ENCODE results near the gene ARHGAP33.

The ARHGAP33 gene

GRCh38 chr19:35786299-35787160 is 11.2 kb downstream of the ARHGAP33 start:
- POLR2A ChIA-PET, result no interaction called here
- Histone ChIP-seq H3K36me3 (ENCODE audit: control insufficient read depth in 4 of 4, insufficient read depth in 4 of 4, low read length in 3 of 4) (peaks cover 0 to 44% (median 13%) of the 10 kb centered on the region in 4 experiments), H3K4me3 (ENCODE audit: control insufficient read depth in 1 of 7, extremely low read depth in 1 of 7, insufficient read depth in 4 of 7, low read depth in 2 of 7, low read length in 6 of 7) (no peak overlapping the region), H3K27me3 (replicated peaks in 2 of 5; ENCODE audit: control insufficient read depth in 4 of 5, insufficient read depth in 5 of 5, low read length in 4 of 5) (no peaks in the 10 kb centered on the region), H3K9me3 (ENCODE audit: control extremely low read depth in 1 of 5, control insufficient read depth in 4 of 5, insufficient read depth in 2 of 5, low read depth in 1 of 5, low read length in 4 of 5) (no peaks in the 10 kb centered on the region), H3K27ac (ENCODE audit: insufficient read depth in 1 of 2, low read depth in 1 of 2, low read length in 2 of 2, poor library complexity in 1 of 2, severe bottlenecking in 2 of 2) (no peak overlapping the region), H3K4me1 (ENCODE audit: control extremely low read depth in 1 of 4, control insufficient read depth in 4 of 4, insufficient read depth in 4 of 4, low read length in 3 of 4) (no peaks in the 10 kb centered on the region)
- CTCF ChIA-PET, result no interaction called here
- 96% methylated on average over 27 of the region's 31 CpGs for WGBS (ENCODE audit: insufficient coverage)
- no peak for DNase-seq

GRCh38 chr19:35787227-35787799 is 11.9 kb downstream of the ARHGAP33 start:
- 99% methylated on average over 9 of the region's 15 CpGs for WGBS (ENCODE audit: insufficient coverage)
- POLR2A ChIA-PET, result no interaction called here
- Histone ChIP-seq H3K4me1 (ENCODE audit: control extremely low read depth in 1 of 4, control insufficient read depth in 4 of 4, insufficient read depth in 4 of 4, low read length in 3 of 4) (no peaks in the 10 kb centered on the region), H3K27ac (ENCODE audit: insufficient read depth in 1 of 2, low read depth in 1 of 2, low read length in 2 of 2, poor library complexity in 1 of 2, severe bottlenecking in 2 of 2) (no peak overlapping the region), H3K27me3 (replicated peaks in 2 of 5; ENCODE audit: control insufficient read depth in 4 of 5, insufficient read depth in 5 of 5, low read length in 4 of 5) (no peaks in the 10 kb centered on the region), H3K4me3 (ENCODE audit: control insufficient read depth in 1 of 7, extremely low read depth in 1 of 7, insufficient read depth in 4 of 7, low read depth in 2 of 7, low read length in 6 of 7) (no peak overlapping the region), H3K9me3 (ENCODE audit: control extremely low read depth in 1 of 5, control insufficient read depth in 4 of 5, insufficient read depth in 2 of 5, low read depth in 1 of 5, low read length in 4 of 5) (no peaks in the 10 kb centered on the region), H3K36me3 (ENCODE audit: control insufficient read depth in 4 of 4, insufficient read depth in 4 of 4, low read length in 3 of 4) (peaks cover 0 to 36% (median 9%) of the 10 kb centered on the region in 4 experiments)
- no peak for DNase-seq
- CTCF ChIA-PET, result no interaction called here

GRCh38 chr19:35788205-35788960 is 13.0 kb downstream of the ARHGAP33 start:
- WGBS (ENCODE audit: insufficient coverage), result 87% methylated on average over 5 of the region's 12 CpGs
- H3K27ac ChIP-seq (ENCODE audit: insufficient read depth in 1 of 2, low read depth in 1 of 2, low read length in 2 of 2, poor library complexity in 1 of 2, severe bottlenecking in 2 of 2), result no peak overlapping the region

GRCh38 chr19:35789195-35789977 is 14.0 kb downstream of the ARHGAP33 start:
- DNase-seq, result no peak
- Histone ChIP-seq H3K27me3 (replicated peaks in 2 of 5; ENCODE audit: control insufficient read depth in 4 of 5, insufficient read depth in 5 of 5, low read length in 4 of 5) (no peaks in the 10 kb centered on the region), H3K9me3 (ENCODE audit: control extremely low read depth in 1 of 5, control insufficient read depth in 4 of 5, insufficient read depth in 2 of 5, low read depth in 1 of 5, low read length in 4 of 5) (no peaks in the 10 kb centered on the region), H3K4me1 (ENCODE audit: control extremely low read depth in 1 of 4, control insufficient read depth in 4 of 4, insufficient read depth in 4 of 4, low read length in 3 of 4) (no peaks in the 10 kb centered on the region), H3K27ac (ENCODE audit: insufficient read depth in 1 of 2, low read depth in 1 of 2, low read length in 2 of 2, poor library complexity in 1 of 2, severe bottlenecking in 2 of 2) (no peak overlapping the region), H3K36me3 (ENCODE audit: control insufficient read depth in 4 of 4, insufficient read depth in 4 of 4, low read length in 3 of 4) (peaks cover 0 to 23% (median 5%) of the 10 kb centered on the region in 4 experiments), H3K4me3 (ENCODE audit: control insufficient read depth in 1 of 7, extremely low read depth in 1 of 7, insufficient read depth in 4 of 7, low read depth in 2 of 7, low read length in 6 of 7) (no peak overlapping the region)
- POLR2A ChIA-PET, result no interaction called here
- WGBS (ENCODE audit: insufficient coverage), result 89% methylated on average over 8 of the region's 11 CpGs
- CTCF ChIA-PET, result interaction anchor here (0.6 to 1.3 kb wide), 3 partner anchors 11 to 123 kb away, joined by 3 to 4 read pairs (median 3); no protein-coding TSS in a partner anchor

More at GRCh38 chr19:35788205-35788960, 13.0 kb downstream of the ARHGAP33 start:
- DNase-seq, result no peak
- Histone ChIP-seq H3K27me3 (replicated peaks in 2 of 5; ENCODE audit: control insufficient read depth in 4 of 5, insufficient read depth in 5 of 5, low read length in 4 of 5) (no peaks in the 10 kb centered on the region), H3K36me3 (ENCODE audit: control insufficient read depth in 4 of 4, insufficient read depth in 4 of 4, low read length in 3 of 4) (peaks cover 0 to 26% (median 5%) of the 10 kb centered on the region in 4 experiments), H3K9me3 (ENCODE audit: control extremely low read depth in 1 of 5, control insufficient read depth in 4 of 5, insufficient read depth in 2 of 5, low read depth in 1 of 5, low read length in 4 of 5) (no peaks in the 10 kb centered on the region), H3K4me1 (ENCODE audit: control extremely low read depth in 1 of 4, control insufficient read depth in 4 of 4, insufficient read depth in 4 of 4, low read length in 3 of 4) (no peaks in the 10 kb centered on the region), H3K4me3 (ENCODE audit: control insufficient read depth in 1 of 7, extremely low read depth in 1 of 7, insufficient read depth in 4 of 7, low read depth in 2 of 7, low read length in 6 of 7) (no peak overlapping the region)
- POLR2A ChIA-PET, result no interaction called here
- CTCF ChIA-PET, result interaction anchor here (1.3 kb wide), 1 partner anchor 10 kb away, joined by 3 read pairs; no protein-coding TSS in a partner anchor

- no peak overlapping the region for H3K27ac ChIP-seq (ENCODE audit: insufficient read depth in 1 of 2, low read depth in 1 of 2, low read length in 2 of 2, poor library complexity in 1 of 2, severe bottlenecking in 2 of 2)
- no peaks in the 10 kb centered on the region for H3K4me1 ChIP-seq (ENCODE audit: control extremely low read depth in 1 of 4, control insufficient read depth in 4 of 4, insufficient read depth in 4 of 4, low read length in 3 of 4)
- CTCF ChIA-PET, result interaction anchor here (0.6 to 1.2 kb wide), 2 partner anchors 30 to 122 kb away, joined by 3 to 4 read pairs; no protein-coding TSS in a partner anchor
- no peaks in the 10 kb centered on the region for H3K27me3 ChIP-seq (replicated peaks in 2 of 5; ENCODE audit: control insufficient read depth in 4 of 5, insufficient read depth in 5 of 5, low read length in 4 of 5)
- no peaks in the 10 kb centered on the region for H3K9me3 ChIP-seq (ENCODE audit: control extremely low read depth in 1 of 5, control insufficient read depth in 4 of 5, insufficient read depth in 2 of 5, low read depth in 1 of 5, low read length in 4 of 5)
- H3K36me3 ChIP-seq (ENCODE audit: control insufficient read depth in 4 of 4, insufficient read depth in 4 of 4, low read length in 3 of 4), result peaks cover 0 to 18% (median 5%) of the 10 kb centered on the region in 4 experiments
- 93% methylated on average over 15 of the region's 19 CpGs for WGBS (ENCODE audit: insufficient coverage)
- H3K4me3 ChIP-seq (ENCODE audit: control insufficient read depth in 1 of 7, extremely low read depth in 1 of 7, insufficient read depth in 4 of 7, low read depth in 2 of 7, low read length in 6 of 7), result no peak overlapping the region
- POLR2A ChIA-PET, result no interaction called here
- no peak for DNase-seq
These were observed 14.9 kb downstream of the ARHGAP33 start for GRCh38 chr19:35789978-35790944.
